Measurements from ENCODE around the gene STAM.

Gene STAM

DNA sequence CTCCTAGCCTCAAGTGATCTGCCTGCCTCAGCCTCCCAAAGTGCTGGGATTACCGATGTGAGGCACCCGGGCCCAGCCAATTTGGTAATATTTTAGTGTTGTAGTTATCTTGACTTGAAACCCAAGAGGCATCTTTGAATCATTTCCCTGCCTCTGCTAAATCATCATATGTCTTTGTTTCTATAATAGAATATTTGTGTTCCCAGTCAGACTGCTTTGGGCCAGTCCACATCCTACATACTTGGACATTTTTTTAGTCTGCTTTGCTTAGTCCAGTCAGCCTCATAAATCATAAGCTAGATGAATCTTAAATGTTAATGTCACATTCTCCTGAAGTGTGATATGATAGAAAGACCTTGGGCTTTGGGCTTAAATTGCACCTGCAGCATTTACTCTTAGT lies 5.9 kb downstream of the STAM start:
- CTCF ChIA-PET = interaction anchor here (0.6 kb wide), 1 partner anchor 821 kb away, joined by 3 read pairs; no protein-coding TSS in a partner anchor
- TF ChIP-seq ZNF404 (tag by site-specific recombination; IDR thresholded peaks at IDR 0.05) = no peak
- TF ChIP-seq, protein P1, sequence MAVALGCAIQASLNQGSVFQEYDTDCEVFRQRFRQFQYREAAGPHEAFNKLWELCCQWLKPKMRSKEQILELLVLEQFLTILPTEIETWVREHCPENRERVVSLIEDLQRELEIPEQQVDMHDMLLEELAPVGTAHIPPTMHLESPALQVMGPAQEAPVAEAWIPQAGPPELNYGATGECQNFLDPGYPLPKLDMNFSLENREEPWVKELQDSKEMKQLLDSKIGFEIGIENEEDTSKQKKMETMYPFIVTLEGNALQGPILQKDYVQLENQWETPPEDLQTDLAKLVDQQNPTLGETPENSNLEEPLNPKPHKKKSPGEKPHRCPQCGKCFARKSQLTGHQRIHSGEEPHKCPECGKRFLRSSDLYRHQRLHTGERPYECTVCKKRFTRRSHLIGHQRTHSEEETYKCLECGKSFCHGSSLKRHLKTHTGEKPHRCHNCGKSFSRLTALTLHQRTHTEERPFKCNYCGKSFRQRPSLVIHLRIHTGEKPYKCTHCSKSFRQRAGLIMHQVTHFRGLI (tag by site-specific recombination; IDR thresholded peaks at IDR 0.05) = no peak
- no peak for TF ChIP-seq ZNF837 (tag by site-specific recombination; IDR thresholded peaks at IDR 0.05)
- TF ChIP-seq ZNF747 (tag by site-specific recombination; IDR thresholded peaks at IDR 0.05) = no peak
- TF ChIP-seq ZNF785 (tag by site-specific recombination; IDR thresholded peaks at IDR 0.05) = no peak
- TF ChIP-seq, protein P2, sequence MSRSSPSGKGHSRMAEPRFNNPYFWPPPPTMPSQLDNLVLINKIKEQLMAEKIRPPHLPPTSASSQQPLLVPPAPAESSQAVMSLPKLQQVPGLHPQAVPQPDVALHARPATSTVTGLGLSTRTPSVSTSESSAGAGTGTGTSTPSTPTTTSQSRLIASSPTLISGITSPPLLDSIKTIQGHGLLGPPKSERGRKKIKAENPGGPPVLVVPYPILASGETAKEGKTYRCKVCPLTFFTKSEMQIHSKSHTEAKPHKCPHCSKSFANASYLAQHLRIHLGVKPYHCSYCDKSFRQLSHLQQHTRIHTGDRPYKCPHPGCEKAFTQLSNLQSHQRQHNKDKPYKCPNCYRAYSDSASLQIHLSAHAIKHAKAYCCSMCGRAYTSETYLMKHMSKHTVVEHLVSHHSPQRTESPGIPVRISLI (tag by site-specific recombination; IDR thresholded peaks at IDR 0.05) = no peak
- no peak for TF ChIP-seq ZNF544 (tag by site-specific recombination; IDR thresholded peaks at IDR 0.05)
- TF ChIP-seq SP3 (tag by site-specific recombination; IDR thresholded peaks at IDR 0.05) = no peak
- TF ChIP-seq, protein P3, sequence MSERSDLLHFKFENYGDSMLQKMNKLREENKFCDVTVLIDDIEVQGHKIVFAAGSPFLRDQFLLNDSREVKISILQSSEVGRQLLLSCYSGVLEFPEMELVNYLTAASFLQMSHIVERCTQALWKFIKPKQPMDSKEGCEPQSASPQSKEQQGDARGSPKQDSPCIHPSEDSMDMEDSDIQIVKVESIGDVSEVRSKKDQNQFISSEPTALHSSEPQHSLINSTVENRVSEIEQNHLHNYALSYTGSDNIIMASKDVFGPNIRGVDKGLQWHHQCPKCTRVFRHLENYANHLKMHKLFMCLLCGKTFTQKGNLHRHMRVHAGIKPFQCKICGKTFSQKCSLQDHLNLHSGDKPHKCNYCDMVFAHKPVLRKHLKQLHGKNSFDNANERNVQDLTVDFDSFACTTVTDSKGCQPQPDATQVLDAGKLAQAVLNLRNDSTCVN (tag by site-specific recombination; optimal IDR thresholded peaks at IDR 0.05) = no peak
- no peak for TF ChIP-seq ZNF302 (tag by site-specific recombination; IDR thresholded peaks at IDR 0.05; ENCODE audit: low read depth)
- no peak for TF ChIP-seq ZNF174 (tag by site-specific recombination; IDR thresholded peaks at IDR 0.05)
- no peak for TF ChIP-seq PRDM1 (tag by site-specific recombination; IDR thresholded peaks at IDR 0.05)
- TF ChIP-seq ZNF830 (tag by site-specific recombination; IDR thresholded peaks at IDR 0.05; ENCODE audit: low read depth) = no peak
- TF ChIP-seq, protein P4, sequence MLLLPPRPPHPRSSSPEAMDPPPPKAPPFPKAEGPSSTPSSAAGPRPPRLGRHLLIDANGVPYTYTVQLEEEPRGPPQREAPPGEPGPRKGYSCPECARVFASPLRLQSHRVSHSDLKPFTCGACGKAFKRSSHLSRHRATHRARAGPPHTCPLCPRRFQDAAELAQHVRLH (tag by site-specific recombination; IDR thresholded peaks at IDR 0.05) = no peak
- POLR2A ChIA-PET = no interaction called here
- H3K9me3 ChIP-seq (ENCODE audit: control insufficient read depth, insufficient read depth, low read depth, low read length) = no peaks in the 10 kb centered on the region
- H3K36me3 ChIP-seq (ENCODE audit: control insufficient read depth in 2 of 2, insufficient read depth in 1 of 2, low read length in 2 of 2) = peaks cover 0 to 16% of the 10 kb centered on the region in 2 experiments; a peak in 2 of 3 replicates
- H3K27ac ChIP-seq (ENCODE audit: extremely low read depth, low read depth, low read length) = no peak overlapping the region
- 0 out of 2 replicates have a peak, but pooled peaks cover 3% of the 10 kb centered on the region for H3K4me1 ChIP-seq (ENCODE audit: control insufficient read depth, insufficient read depth, low read length)
- H3K4me3 ChIP-seq (ENCODE audit: low read depth, low read length) = no peak overlapping the region

DNA sequence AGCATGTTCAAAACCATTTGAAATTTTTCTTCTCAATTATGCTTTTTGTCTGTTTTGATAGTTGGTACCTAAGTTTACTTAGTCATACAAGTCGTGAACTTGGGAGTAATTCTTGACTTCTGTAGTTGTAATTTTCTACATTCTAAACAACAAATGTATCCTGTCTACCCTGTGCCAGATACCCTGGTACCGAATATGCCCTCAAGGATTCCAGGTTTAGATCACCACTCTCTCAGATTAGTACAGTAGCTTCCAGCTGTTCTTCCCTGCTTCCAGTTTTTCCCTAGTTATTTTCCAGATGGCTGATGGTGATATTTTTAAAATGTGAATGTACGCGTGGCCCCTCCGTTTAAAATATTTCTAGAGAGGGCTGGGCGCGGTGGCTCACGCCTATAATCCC lies 6.5 kb downstream of the STAM start:
- Histone ChIP-seq H3K4me3 (ENCODE audit: low read depth, low read length) (no peak overlapping the region), H3K27ac (ENCODE audit: extremely low read depth, low read depth, low read length) (no peak overlapping the region), H3K9me3 (ENCODE audit: control insufficient read depth, insufficient read depth, low read depth, low read length) (no peaks in the 10 kb centered on the region), H3K4me1 (ENCODE audit: control insufficient read depth, insufficient read depth, low read length) (no peaks in the 10 kb centered on the region), H3K36me3 (ENCODE audit: control insufficient read depth in 2 of 2, insufficient read depth in 1 of 2, low read length in 2 of 2) (peaks cover 0 to 16% of the 10 kb centered on the region in 2 experiments; a peak in 2 of 3 replicates)
- TF ChIP-seq ZNF324 (tag by site-specific recombination; IDR thresholded peaks at IDR 0.05) = no peak
- TF ChIP-seq ZNF664 (tag by site-specific recombination; IDR thresholded peaks at IDR 0.05) = no peak
- no peak for TF ChIP-seq ZNF677 (tag by site-specific recombination; IDR thresholded peaks at IDR 0.05)
- no peak for TF ChIP-seq PRDM1 (tag by site-specific recombination; IDR thresholded peaks at IDR 0.05)
- TF ChIP-seq, protein P5, sequence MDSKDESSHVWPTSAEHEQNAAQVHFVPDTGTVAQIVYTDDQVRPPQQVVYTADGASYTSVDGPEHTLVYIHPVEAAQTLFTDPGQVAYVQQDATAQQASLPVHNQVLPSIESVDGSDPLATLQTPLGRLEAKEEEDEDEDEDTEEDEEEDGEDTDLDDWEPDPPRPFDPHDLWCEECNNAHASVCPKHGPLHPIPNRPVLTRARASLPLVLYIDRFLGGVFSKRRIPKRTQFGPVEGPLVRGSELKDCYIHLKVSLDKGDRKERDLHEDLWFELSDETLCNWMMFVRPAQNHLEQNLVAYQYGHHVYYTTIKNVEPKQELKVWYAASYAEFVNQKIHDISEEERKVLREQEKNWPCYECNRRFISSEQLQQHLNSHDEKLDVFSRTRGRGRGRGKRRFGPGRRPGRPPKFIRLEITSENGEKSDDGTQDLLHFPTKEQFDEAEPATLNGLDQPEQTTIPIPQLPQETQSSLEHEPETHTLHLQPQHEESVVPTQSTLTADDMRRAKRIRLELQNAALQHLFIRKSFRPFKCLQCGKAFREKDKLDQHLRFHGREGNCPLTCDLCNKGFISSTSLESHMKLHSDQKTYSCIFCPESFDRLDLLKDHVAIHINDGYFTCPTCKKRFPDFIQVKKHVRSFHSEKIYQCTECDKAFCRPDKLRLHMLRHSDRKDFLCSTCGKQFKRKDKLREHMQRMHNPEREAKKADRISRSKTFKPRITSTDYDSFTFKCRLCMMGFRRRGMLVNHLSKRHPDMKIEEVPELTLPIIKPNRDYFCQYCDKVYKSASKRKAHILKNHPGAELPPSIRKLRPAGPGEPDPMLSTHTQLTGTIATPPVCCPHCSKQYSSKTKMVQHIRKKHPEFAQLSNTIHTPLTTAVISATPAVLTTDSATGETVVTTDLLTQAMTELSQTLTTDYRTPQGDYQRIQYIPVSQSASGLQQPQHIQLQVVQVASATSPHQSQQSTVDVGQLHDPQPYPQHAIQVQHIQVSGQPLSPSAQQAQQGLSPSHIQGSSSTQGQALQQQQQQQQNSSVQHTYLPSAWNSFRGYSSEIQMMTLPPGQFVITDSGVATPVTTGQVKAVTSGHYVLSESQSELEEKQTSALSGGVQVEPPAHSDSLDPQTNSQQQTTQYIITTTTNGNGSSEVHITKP (tag by site-specific recombination; IDR thresholded peaks at IDR 0.05) = no peak
- no peak for TF ChIP-seq YY1 (tag by site-specific recombination; IDR thresholded peaks at IDR 0.05)
- TF ChIP-seq ZBTB48 (tag by site-specific recombination; IDR thresholded peaks at IDR 0.05) = no peak
- ChIA-PET CTCF (interaction anchor here (0.6 kb wide), 1 partner anchor 820 kb away, joined by 3 read pairs; no protein-coding TSS in a partner anchor), POLR2A (no interaction called here)
